Measurements from ENCODE around the gene FBXO24. TPM values are rescaled to one million over a fixed set of nuclear protein-coding genes. Genes with fewer than 3 reads are reported as not detected.

Gene FBXO24
- total and polyA plus RNA-seq, 8 donors = 0.37 to 0.88 (median 0.44) TPM; not detected in 3

DNA sequence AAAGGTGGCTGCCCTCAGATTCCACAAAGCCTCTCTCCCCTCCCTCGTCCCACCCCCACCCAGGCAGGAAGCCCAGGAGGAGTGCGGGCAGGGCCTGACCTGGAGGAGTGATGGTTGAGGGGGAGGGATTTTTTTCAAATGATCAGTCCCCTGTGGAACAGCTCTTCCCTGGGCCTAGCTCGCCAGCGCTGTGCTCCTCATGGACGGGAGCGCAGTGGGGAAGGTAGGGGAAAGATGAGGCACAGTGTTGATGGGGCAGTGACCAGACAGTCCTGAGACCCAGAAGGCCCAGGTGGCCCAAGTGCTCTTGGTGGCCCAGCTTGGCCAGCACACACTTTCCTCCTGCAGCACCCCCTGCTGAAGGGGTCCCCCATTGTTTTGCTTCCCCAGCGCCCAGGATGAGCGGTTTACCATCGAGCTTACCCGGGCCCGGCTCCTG lies 21.0 kb upstream of the FBXO24 start:
- Histone ChIP-seq H3K4me3 (no peak overlapping the region), H3K36me3 (peaks cover 7 to 59% (median 45%) of the 10 kb centered on the region in 4 donors), H3K27ac (no peak overlapping the region), H3K4me1 (peaks cover 10 to 36% (median 30%) of the 10 kb centered on the region in 4 donors), H3K9me3 (no peaks in the 10 kb centered on the region), H3K27me3 (peaks cover 0 to 5% (median 4%) of the 10 kb centered on the region in 3 donors)
- no peak for DNase-seq
- no peak for TF ChIP-seq EP300 (IDR thresholded peaks at IDR 0.05)
- TF ChIP-seq, protein P1, sequence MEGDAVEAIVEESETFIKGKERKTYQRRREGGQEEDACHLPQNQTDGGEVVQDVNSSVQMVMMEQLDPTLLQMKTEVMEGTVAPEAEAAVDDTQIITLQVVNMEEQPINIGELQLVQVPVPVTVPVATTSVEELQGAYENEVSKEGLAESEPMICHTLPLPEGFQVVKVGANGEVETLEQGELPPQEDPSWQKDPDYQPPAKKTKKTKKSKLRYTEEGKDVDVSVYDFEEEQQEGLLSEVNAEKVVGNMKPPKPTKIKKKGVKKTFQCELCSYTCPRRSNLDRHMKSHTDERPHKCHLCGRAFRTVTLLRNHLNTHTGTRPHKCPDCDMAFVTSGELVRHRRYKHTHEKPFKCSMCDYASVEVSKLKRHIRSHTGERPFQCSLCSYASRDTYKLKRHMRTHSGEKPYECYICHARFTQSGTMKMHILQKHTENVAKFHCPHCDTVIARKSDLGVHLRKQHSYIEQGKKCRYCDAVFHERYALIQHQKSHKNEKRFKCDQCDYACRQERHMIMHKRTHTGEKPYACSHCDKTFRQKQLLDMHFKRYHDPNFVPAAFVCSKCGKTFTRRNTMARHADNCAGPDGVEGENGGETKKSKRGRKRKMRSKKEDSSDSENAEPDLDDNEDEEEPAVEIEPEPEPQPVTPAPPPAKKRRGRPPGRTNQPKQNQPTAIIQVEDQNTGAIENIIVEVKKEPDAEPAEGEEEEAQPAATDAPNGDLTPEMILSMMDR (IDR thresholded peaks at IDR 0.05) = no peak
- TF ChIP-seq POLR2A (IDR thresholded peaks at IDR 0.05) = no peak
- TF ChIP-seq POLR2AphosphoS5 (IDR thresholded peaks at IDR 0.05) = no peak
- intact Hi-C loops (cut with DNase I; ENCODE audit: low total_unique reads) = no loop called here
- 91 to 96% (median 96%) methylated on average over 11 of the region's 11 CpGs for WGBS, 5 donors

DNA sequence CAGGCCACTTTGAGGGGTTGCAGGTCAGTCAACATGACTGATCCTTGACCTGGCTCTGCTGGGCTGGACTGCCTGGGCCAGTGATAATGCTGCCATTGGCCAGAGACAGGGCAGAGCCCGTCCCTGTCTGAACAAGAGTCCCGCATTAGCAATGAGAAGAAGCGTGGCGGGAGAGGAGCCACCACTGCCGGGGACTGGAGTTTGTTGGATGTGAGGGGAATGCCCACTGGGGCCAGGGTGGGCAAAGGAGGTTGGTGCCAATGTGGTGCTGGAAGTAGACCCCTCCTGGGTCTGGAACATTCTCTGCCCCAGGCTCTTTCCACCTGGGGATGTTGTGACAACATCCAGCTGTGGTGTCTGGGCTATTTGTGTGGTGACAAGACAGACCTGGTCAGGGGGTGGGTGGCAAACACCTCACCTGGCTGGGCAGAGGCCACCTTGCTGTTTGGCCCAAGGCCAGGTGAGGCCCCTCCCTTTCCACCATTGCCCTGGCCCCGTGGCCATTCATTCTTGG lies 20.1 kb upstream of the FBXO24 start:
- H3K4me3 ChIP-seq = no peak overlapping the region
- 81 to 87% (median 82%) methylated on average over 5 to 6 of the region's 6 CpGs for whole genome bisulfite sequencing, 5 donors
- peaks cover 7 to 52% (median 43%) of the 10 kb centered on the region in 4 donors for H3K36me3 ChIP-seq
- H3K9me3 ChIP-seq = no peaks in the 10 kb centered on the region
- TF ChIP-seq, protein P1 (IDR thresholded peaks at IDR 0.05) = no peak
- TF ChIP-seq POLR2AphosphoS5 (IDR thresholded peaks at IDR 0.05) = no peak
- H3K27me3 ChIP-seq = peaks cover 0 to 11% (median 8%) of the 10 kb centered on the region in 3 donors
- DNase-seq = no peak
- H3K4me1 ChIP-seq = peaks cover 17 to 45% (median 39%) of the 10 kb centered on the region in 4 donors
- H3K27ac ChIP-seq = no peak overlapping the region
- intact Hi-C loops (cut with DNase I; ENCODE audit: low total_unique reads) = no loop called here

DNA sequence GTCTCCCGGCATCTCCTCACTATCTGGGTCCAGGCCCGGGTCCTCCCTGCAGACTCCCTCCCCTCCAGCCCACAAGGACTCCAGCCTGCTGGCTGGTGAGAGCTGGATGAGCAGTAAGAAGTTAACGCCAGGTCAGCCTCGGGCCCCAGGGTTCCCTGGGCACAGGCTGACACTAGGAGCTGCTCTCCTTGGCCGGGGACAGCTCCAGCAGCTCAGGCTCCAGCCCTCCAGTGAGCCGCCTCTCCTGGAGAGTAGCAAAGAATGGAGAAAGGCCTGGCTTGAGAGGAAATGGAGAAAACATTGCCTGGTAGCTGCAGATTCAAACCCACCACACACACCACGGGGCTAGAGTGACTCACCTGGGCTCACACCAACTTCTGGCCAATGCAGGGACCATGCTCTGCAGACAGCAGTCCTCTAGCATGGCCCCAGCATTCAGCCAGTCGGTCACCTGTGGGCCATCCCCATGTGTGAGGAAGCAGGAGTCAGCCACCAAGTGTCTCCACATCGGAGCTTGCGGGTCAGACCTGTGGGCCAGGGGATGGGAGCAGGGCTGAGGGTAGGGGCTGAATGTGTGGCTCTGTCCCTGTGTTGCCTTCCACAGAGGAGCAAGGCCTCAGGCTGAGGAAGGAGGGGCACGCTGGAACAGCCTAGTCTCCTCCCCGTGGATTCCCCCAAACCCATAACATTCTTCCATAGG lies 18.9 kb upstream of the FBXO24 start:
- WGBS, 5 donors = 73 to 83% (median 83%) methylated on average over 10 to 12 of the region's 12 CpGs
- peaks cover 0 to 14% (median 8%) of the 10 kb centered on the region in 3 donors for H3K27me3 ChIP-seq
- TF ChIP-seq, protein P1 (IDR thresholded peaks at IDR 0.05) = no peak
- no peak for TF ChIP-seq POLR2AphosphoS5 (IDR thresholded peaks at IDR 0.05)
- TF ChIP-seq POLR2A (IDR thresholded peaks at IDR 0.05) = no peak
- TF ChIP-seq EP300 (IDR thresholded peaks at IDR 0.05) = no peak
- intact Hi-C loops (cut with DNase I; ENCODE audit: low total_unique reads) = no loop called here
- H3K36me3 ChIP-seq = peaks cover 7 to 41% (median 33%) of the 10 kb centered on the region in 4 donors
- H3K9me3 ChIP-seq = no peaks in the 10 kb centered on the region
- H3K4me3 ChIP-seq = no peak overlapping the region
- no peak for DNase-seq
- peaks cover 17 to 49% (median 44%) of the 10 kb centered on the region in 4 donors for H3K4me1 ChIP-seq
- H3K27ac ChIP-seq = no peak overlapping the region

DNA sequence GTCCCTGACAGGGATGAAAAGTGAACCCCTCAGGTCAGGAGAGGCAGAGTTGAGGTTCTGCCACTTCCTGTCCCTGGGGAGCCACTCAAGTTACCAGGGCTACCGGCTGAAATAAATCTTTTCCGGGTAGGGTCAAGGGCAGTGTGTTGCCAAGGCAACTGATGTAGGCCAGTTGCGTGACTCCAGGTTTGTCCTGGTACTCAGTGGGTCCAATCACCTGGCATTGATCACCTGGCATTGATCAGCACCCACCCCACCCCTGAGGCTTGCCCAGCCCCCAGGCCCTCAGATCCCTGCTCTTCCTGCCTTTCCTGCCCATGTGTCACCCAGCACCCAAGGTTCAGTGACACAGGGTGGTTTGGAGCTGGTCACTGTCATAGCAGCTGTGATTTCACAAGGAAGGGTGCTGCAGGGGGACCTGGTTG lies 18.4 kb upstream of the FBXO24 start:
- no peak overlapping the region for H3K4me3 ChIP-seq
- peaks cover 6 to 38% (median 33%) of the 10 kb centered on the region in 4 donors for H3K36me3 ChIP-seq
- H3K4me1 ChIP-seq = peaks cover 17 to 49% (median 44%) of the 10 kb centered on the region in 4 donors
- no peaks in the 10 kb centered on the region for H3K9me3 ChIP-seq
- peaks cover 0 to 20% (median 8%) of the 10 kb centered on the region in 3 donors for H3K27me3 ChIP-seq
- peak in 1 of 2 donors; percentile 35 for DNase-seq
- 44 to 60% (median 57%) methylated on average over 2 to 3 of the region's 3 CpGs; no CpG with 5 or more reads in 1 of the 5 donors for WGBS, 5 donors
- TF ChIP-seq EP300 (IDR thresholded peaks at IDR 0.05) (no peak), POLR2AphosphoS5 (IDR thresholded peaks at IDR 0.05) (no peak)
- no peak overlapping the region for H3K27ac ChIP-seq
- intact Hi-C loops (cut with DNase I; ENCODE audit: low total_unique reads) = no loop called here

Measured in stomach (tissue), 9 donors.